GM18909 (cell line): ENCODE results near the gene TMPRSS11A.

ENCODE experiments used
- ATAC-seq: cut with Tn5 transposase; IDR thresholded peaks from one replicate; pipeline ENCODE4 v1.9.1; 2021; ENCODE audit warnings: mild to moderate bottlenecking; ENCODE audit not compliant: unreplicated experiment, poor library complexity

TMPRSS11A gene

GRCh38 chr4:67963356-67963755, at the start of gene TMPRSS11A:
Gene TMPRSS11A (minus strand): TSS chr4:67963493. CDS start chr4:67963393, 100 bp downstream.
- no peak for ATAC-seq

GRCh38 chr4:68011684-68012083, 48.4 kb upstream of the TMPRSS11A start:
- no peak for ATAC-seq

- no peak for ATAC-seq
These were observed 39.6 kb upstream of the TMPRSS11A start for GRCh38 chr4:68002906-68003305.

GRCh38 chr4:67996127-67996526, 32.8 kb upstream of the TMPRSS11A start:
- ATAC-seq: no peak

- ATAC-seq: no peak
These were observed 25.7 kb upstream of the TMPRSS11A start for GRCh38 chr4:67988991-67989390.

GRCh38 chr4:67983333-67983732, 20.0 kb upstream of the TMPRSS11A start:
- no peak for ATAC-seq

- no peak for ATAC-seq
These were observed 17.2 kb upstream of the TMPRSS11A start for GRCh38 chr4:67980512-67980911.

GRCh38 chr4:67973608-67974007, 10.3 kb upstream of the TMPRSS11A start:
- no peak for ATAC-seq

GRCh38 chr4:67954890-67955289, 8.4 kb downstream of the TMPRSS11A start:
- ATAC-seq: no peak

GRCh38 chr4:67941074-67941473, 22.2 kb downstream of the TMPRSS11A start:
- ATAC-seq: no peak

GRCh38 chr4:67940506-67940905, 22.8 kb downstream of the TMPRSS11A start:
- ATAC-seq: no peak

- ATAC-seq: no peak
These were observed 24.1 kb downstream of the TMPRSS11A start for GRCh38 chr4:67939195-67939594.

- ATAC-seq: no peak
These were observed 27.4 kb downstream of the TMPRSS11A start for GRCh38 chr4:67935888-67936287.

- ATAC-seq: no peak
These were observed 28.7 kb downstream of the TMPRSS11A start for GRCh38 chr4:67934628-67935027.

GRCh38 chr4:67933755-67934154, 29.5 kb downstream of the TMPRSS11A start:
- no peak for ATAC-seq

GRCh38 chr4:67933038-67933437, 30.3 kb downstream of the TMPRSS11A start:
- no peak for ATAC-seq

GRCh38 chr4:67931256-67931655, 32.0 kb downstream of the TMPRSS11A start:
- no peak for ATAC-seq

GRCh38 chr4:67929426-67929825, 33.9 kb downstream of the TMPRSS11A start:
- ATAC-seq: no peak

- ATAC-seq: no peak
These were observed 34.7 kb downstream of the TMPRSS11A start for GRCh38 chr4:67928546-67928945.

GRCh38 chr4:67927251-67927650, 36.0 kb downstream of the TMPRSS11A start:
- no peak for ATAC-seq

- ATAC-seq: no peak
These were observed 36.8 kb downstream of the TMPRSS11A start for GRCh38 chr4:67926485-67926884.

- ATAC-seq: no peak
These were observed 40.6 kb downstream of the TMPRSS11A start for GRCh38 chr4:67922697-67923096.

GRCh38 chr4:67918428-67918827, 44.9 kb downstream of the TMPRSS11A start:
- ATAC-seq: no peak
